Measurements from ENCODE around the gene WDR37. TPM values are rescaled to one million over a fixed set of nuclear protein-coding genes. Genes with fewer than 3 reads are reported as not detected.

The WDR37 gene
- total RNA-seq, 1 experiment from 2014 or later: 4.5 TPM

GRCh38 chr10:1093696-1094095 lies 37.5 kb downstream of the WDR37 start:
- H3K27ac ChIP-seq (ENCODE audit: low read length): no peak overlapping the region
- no peaks in the 10 kb centered on the region for H3K9me2 ChIP-seq (replicated peaks; ENCODE audit: low read length)
- TF ChIP-seq, protein P1, sequence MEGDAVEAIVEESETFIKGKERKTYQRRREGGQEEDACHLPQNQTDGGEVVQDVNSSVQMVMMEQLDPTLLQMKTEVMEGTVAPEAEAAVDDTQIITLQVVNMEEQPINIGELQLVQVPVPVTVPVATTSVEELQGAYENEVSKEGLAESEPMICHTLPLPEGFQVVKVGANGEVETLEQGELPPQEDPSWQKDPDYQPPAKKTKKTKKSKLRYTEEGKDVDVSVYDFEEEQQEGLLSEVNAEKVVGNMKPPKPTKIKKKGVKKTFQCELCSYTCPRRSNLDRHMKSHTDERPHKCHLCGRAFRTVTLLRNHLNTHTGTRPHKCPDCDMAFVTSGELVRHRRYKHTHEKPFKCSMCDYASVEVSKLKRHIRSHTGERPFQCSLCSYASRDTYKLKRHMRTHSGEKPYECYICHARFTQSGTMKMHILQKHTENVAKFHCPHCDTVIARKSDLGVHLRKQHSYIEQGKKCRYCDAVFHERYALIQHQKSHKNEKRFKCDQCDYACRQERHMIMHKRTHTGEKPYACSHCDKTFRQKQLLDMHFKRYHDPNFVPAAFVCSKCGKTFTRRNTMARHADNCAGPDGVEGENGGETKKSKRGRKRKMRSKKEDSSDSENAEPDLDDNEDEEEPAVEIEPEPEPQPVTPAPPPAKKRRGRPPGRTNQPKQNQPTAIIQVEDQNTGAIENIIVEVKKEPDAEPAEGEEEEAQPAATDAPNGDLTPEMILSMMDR (conservative IDR thresholded peaks at IDR 0.05; ENCODE audit: low read depth, low read length): no peak
- no peak for TF ChIP-seq EZH2 (IDR thresholded peaks at IDR 0.05; ENCODE audit: low read length, unreplicated experiment)
- no peak for TF ChIP-seq EZH2phosphoT487 (IDR thresholded peaks at IDR 0.05; ENCODE audit: borderline replicate concordance, low read length)
- ATAC-seq: no peak
- intact Hi-C loops (cut with micrococcal nuclease): no loop called here
- H3F3A ChIP-seq (ENCODE audit: low read length, unreplicated experiment): no peaks in the 10 kb centered on the region
- no peak overlapping the region for H2AFZ ChIP-seq (ENCODE audit: low read length)
- no peaks in the 10 kb centered on the region for H3K36me3 ChIP-seq (ENCODE audit: low read depth, low read length)
- no peaks in the 10 kb centered on the region for H3K9me3 ChIP-seq (ENCODE audit: low read length)
- CTCF ChIA-PET: no interaction called here
- no peak for DNase-seq
- no peaks in the 10 kb centered on the region for H4K20me1 ChIP-seq (ENCODE audit: low read length)
- H3K4me3 ChIP-seq (ENCODE audit: low read length): no peak overlapping the region
- H3K4me1 ChIP-seq (ENCODE audit: insufficient read depth, low read length): no peaks in the 10 kb centered on the region
- POLR2A ChIA-PET (ENCODE audit: unreplicated experiment): no interaction called here
- no peaks in the 10 kb centered on the region for H3K79me2 ChIP-seq (ENCODE audit: low read length)
- no TSS peak for BruUV-seq (replicated peaks)
- no peak overlapping the region for H3K4me2 ChIP-seq (ENCODE audit: low read length)
- H3K27me3 ChIP-seq (ENCODE audit: low read length): no peaks in the 10 kb centered on the region
- H3K9ac ChIP-seq (ENCODE audit: low read length): no peak overlapping the region

- H3K9me3 ChIP-seq (ENCODE audit: low read length): no peaks in the 10 kb centered on the region
- no peaks in the 10 kb centered on the region for H3K36me3 ChIP-seq (ENCODE audit: low read depth, low read length)
- H3K4me1 ChIP-seq (ENCODE audit: insufficient read depth, low read length): no peaks in the 10 kb centered on the region
- H3K9me2 ChIP-seq (replicated peaks; ENCODE audit: low read length): no peaks in the 10 kb centered on the region
- no peak overlapping the region for H3K9ac ChIP-seq (ENCODE audit: low read length)
- H3K4me2 ChIP-seq (ENCODE audit: low read length): no peak overlapping the region
- H3F3A ChIP-seq (ENCODE audit: low read length, unreplicated experiment): no peaks in the 10 kb centered on the region
- no peak for DNase-seq
- no peak overlapping the region for H3K27ac ChIP-seq (ENCODE audit: low read length)
- H3K79me2 ChIP-seq (ENCODE audit: low read length): no peaks in the 10 kb centered on the region
- intact Hi-C loops (cut with micrococcal nuclease): no loop called here
- H4K20me1 ChIP-seq (ENCODE audit: low read length): no peaks in the 10 kb centered on the region
- no peak overlapping the region for H2AFZ ChIP-seq (ENCODE audit: low read length)
- ATAC-seq: no peak
- TF ChIP-seq EZH2 (IDR thresholded peaks at IDR 0.05; ENCODE audit: low read length, unreplicated experiment): no peak
- TF ChIP-seq, protein P1 (conservative IDR thresholded peaks at IDR 0.05; ENCODE audit: low read depth, low read length): no peak
- TF ChIP-seq EZH2phosphoT487 (IDR thresholded peaks at IDR 0.05; ENCODE audit: borderline replicate concordance, low read length): no peak
- no TSS peak for BruUV-seq (replicated peaks)
- POLR2A ChIA-PET (ENCODE audit: unreplicated experiment): no interaction called here
- CTCF ChIA-PET: no interaction called here
- no peak overlapping the region for H3K4me3 ChIP-seq (ENCODE audit: low read length)
- H3K27me3 ChIP-seq (ENCODE audit: low read length): no peaks in the 10 kb centered on the region
Observed at GRCh38 chr10:1094112-1095057, 38.2 kb downstream of the WDR37 start.

GRCh38 chr10:1095498-1095897 lies 39.3 kb downstream of the WDR37 start:
- TF ChIP-seq EZH2phosphoT487 (IDR thresholded peaks at IDR 0.05; ENCODE audit: borderline replicate concordance, low read length): no peak
- TF ChIP-seq, protein P1 (conservative IDR thresholded peaks at IDR 0.05; ENCODE audit: low read depth, low read length): no peak
- no peak for TF ChIP-seq EZH2 (IDR thresholded peaks at IDR 0.05; ENCODE audit: low read length, unreplicated experiment)
- no peaks in the 10 kb centered on the region for H3K79me2 ChIP-seq (ENCODE audit: low read length)
- no peak overlapping the region for H2AFZ ChIP-seq (ENCODE audit: low read length)
- no peak for DNase-seq
- no peaks in the 10 kb centered on the region for H3K9me3 ChIP-seq (ENCODE audit: low read length)
- H3K9me2 ChIP-seq (replicated peaks; ENCODE audit: low read length): no peaks in the 10 kb centered on the region
- H3K27ac ChIP-seq (ENCODE audit: low read length): no peak overlapping the region
- no peaks in the 10 kb centered on the region for H3F3A ChIP-seq (ENCODE audit: low read length, unreplicated experiment)
- H3K4me1 ChIP-seq (ENCODE audit: insufficient read depth, low read length): no peaks in the 10 kb centered on the region
- CTCF ChIA-PET: no interaction called here
- BruUV-seq (replicated peaks): no TSS peak
- H4K20me1 ChIP-seq (ENCODE audit: low read length): no peaks in the 10 kb centered on the region
- H3K27me3 ChIP-seq (ENCODE audit: low read length): no peaks in the 10 kb centered on the region
- no peaks in the 10 kb centered on the region for H3K36me3 ChIP-seq (ENCODE audit: low read depth, low read length)
- POLR2A ChIA-PET (ENCODE audit: unreplicated experiment): no interaction called here
- no peak overlapping the region for H3K4me2 ChIP-seq (ENCODE audit: low read length)
- H3K4me3 ChIP-seq (ENCODE audit: low read length): no peak overlapping the region
- intact Hi-C loops (cut with micrococcal nuclease): no loop called here
- H3K9ac ChIP-seq (ENCODE audit: low read length): no peak overlapping the region
- no peak for ATAC-seq
